Measurements from ENCODE around the gene MAN1A2. TPM values are rescaled to one million over a fixed set of nuclear protein-coding genes. Genes with fewer than 3 reads are reported as not detected.

Gene MAN1A2
- total RNA-seq, 1 experiment from 2014 or later: 38.1 TPM

- H3K4me2 ChIP-seq (ENCODE audit: low read length): no peak overlapping the region
- no peak overlapping the region for H2AFZ ChIP-seq (ENCODE audit: low read depth, low read length, poor library complexity, severe bottlenecking)
- peaks cover 6% of the 10 kb centered on the region in 2 experiments; a peak in 3 of 4 replicates for H3K4me1 ChIP-seq (ENCODE audit: control insufficient read depth in 1 of 2, insufficient read depth in 2 of 2, low read length in 2 of 2)
- POLR2A ChIA-PET: no interaction called here
- CTCF ChIA-PET: no interaction called here
- H3K9me3 ChIP-seq (ENCODE audit: control insufficient read depth in 1 of 2, insufficient read depth in 1 of 2, low read depth in 1 of 2, low read length in 2 of 2): no peaks in the 10 kb centered on the region
- ATAC-seq (no peak), DNase-seq (ENCODE audit: low read depth, low spot score) (no peak)
- BruUV-seq (replicated peaks): no TSS peak
- no peaks in the 10 kb centered on the region for H4K20me1 ChIP-seq (ENCODE audit: insufficient read depth)
- H3K4me3 ChIP-seq (replicated peaks in 1 of 2; ENCODE audit: low read depth in 1 of 2, low read length in 2 of 2): no peak overlapping the region
- H3K9ac ChIP-seq (ENCODE audit: low read length): no peak overlapping the region
- H3K27ac ChIP-seq (ENCODE audit: low read depth, low read length): no peak overlapping the region
- no peak for TF ChIP-seq SP1 (IDR thresholded peaks at IDR 0.05; ENCODE audit: low read depth)
- H3K36me3 ChIP-seq (ENCODE audit: control insufficient read depth in 1 of 2, insufficient read depth in 2 of 2, low read length in 2 of 2): no peaks in the 10 kb centered on the region
- no peaks in the 10 kb centered on the region for H3K27me3 ChIP-seq (ENCODE audit: insufficient read depth, low read length)
- H3K79me2 ChIP-seq (ENCODE audit: insufficient read depth, low read length): no peaks in the 10 kb centered on the region
- RAD21 ChIA-PET (ENCODE audit: low non-redundant PET in 1 of 2, low total read pairs in 2 of 2, uncharacterized antibody in 2 of 2, unreplicated experiment in 2 of 2): no interaction called here
- no peaks in the 10 kb centered on the region for H3K9me2 ChIP-seq (ENCODE audit: insufficient read depth)
- intact Hi-C loops (cut with micrococcal nuclease): no loop called here
Measured at GRCh38 chr1:117336088-117336817, 31.0 kb upstream of the MAN1A2 start.

GRCh38 chr1:117339866-117340700 is 27.2 kb upstream of the MAN1A2 start:
- Histone ChIP-seq H3K4me1 (ENCODE audit: control insufficient read depth in 1 of 2, insufficient read depth in 2 of 2, low read length in 2 of 2) (peaks cover 6% of the 10 kb centered on the region in 2 experiments; a peak in 3 of 4 replicates), H3K79me2 (ENCODE audit: insufficient read depth, low read length) (no peaks in the 10 kb centered on the region), H3K9me3 (ENCODE audit: control insufficient read depth in 1 of 2, insufficient read depth in 1 of 2, low read depth in 1 of 2, low read length in 2 of 2) (no peaks in the 10 kb centered on the region), H3K27me3 (ENCODE audit: insufficient read depth, low read length) (no peaks in the 10 kb centered on the region), H2AFZ (ENCODE audit: low read depth, low read length, poor library complexity, severe bottlenecking) (peak overlapping the region; percentile 72), H3K36me3 (ENCODE audit: control insufficient read depth in 1 of 2, insufficient read depth in 2 of 2, low read length in 2 of 2) (no peaks in the 10 kb centered on the region), H3K9me2 (ENCODE audit: insufficient read depth) (no peaks in the 10 kb centered on the region), H3K4me2 (ENCODE audit: low read length) (peak overlapping the region; percentile 21; the same call in 1 of the 2 replicates), H3K27ac (ENCODE audit: low read depth, low read length) (no peak overlapping the region), H3K4me3 (replicated peaks in 1 of 2; ENCODE audit: low read depth in 1 of 2, low read length in 2 of 2) (no peak overlapping the region), H3K9ac (ENCODE audit: low read length) (no peak overlapping the region), H4K20me1 (ENCODE audit: insufficient read depth) (no peaks in the 10 kb centered on the region)
- BruUV-seq (replicated peaks): no TSS peak
- POLR2A ChIA-PET: no interaction called here
- RAD21 ChIA-PET (ENCODE audit: low non-redundant PET in 1 of 2, low total read pairs in 2 of 2, uncharacterized antibody in 2 of 2, unreplicated experiment in 2 of 2): no interaction called here
- intact Hi-C loops (cut with micrococcal nuclease): no loop called here
- ATAC-seq: peak; percentile 69; the same call in 1 of the 2 replicates
- CTCF ChIA-PET: interaction anchor here (0.7 kb wide), 1 partner anchor 425 kb away, joined by 3 read pairs; no protein-coding TSS in a partner anchor
- DNase-seq (ENCODE audit: low read depth, low spot score): peak; percentile 21
- TF ChIP-seq CBX3 (IDR thresholded peaks at IDR 0.05; ENCODE audit: low read depth): peak; percentile 22; the same call in 1 of the 2 replicates
- TF ChIP-seq SP1 (IDR thresholded peaks at IDR 0.05; ENCODE audit: low read depth): no peak
- no peak for TF ChIP-seq EZH2phosphoT487 (IDR thresholded peaks at IDR 0.05; ENCODE audit: borderline replicate concordance)
- TF ChIP-seq SRF (IDR thresholded peaks at IDR 0.05; ENCODE audit: low read depth): no peak
- no peak for TF ChIP-seq JUND (IDR thresholded peaks at IDR 0.05)
- no peak for TF ChIP-seq ATF3 (IDR thresholded peaks at IDR 0.05)
- no peak for TF ChIP-seq RAD21 (IDR thresholded peaks at IDR 0.05; ENCODE audit: low read depth)
- no peak for TF ChIP-seq POLR2A (IDR thresholded peaks at IDR 0.05; ENCODE audit: borderline replicate concordance, extremely low read depth, insufficient read depth, insufficient read length)
- TF ChIP-seq REST (IDR thresholded peaks at IDR 0.05; ENCODE audit: low read depth): no peak
- peak; percentile 31 for TF ChIP-seq ELF1 (IDR thresholded peaks at IDR 0.05; ENCODE audit: borderline replicate concordance, low read depth)
- TF ChIP-seq EGR1 (IDR thresholded peaks at IDR 0.05; ENCODE audit: low read depth): no peak
- no peak for TF ChIP-seq CEBPB (IDR thresholded peaks at IDR 0.05; ENCODE audit: low read depth)
- no peak for TF ChIP-seq ZFX (IDR thresholded peaks at IDR 0.05)
- TF ChIP-seq EZH2 (IDR thresholded peaks at IDR 0.05): no peak
- no peak for TF ChIP-seq TCF7L2 (IDR thresholded peaks at IDR 0.05; ENCODE audit: borderline replicate concordance, extremely low read depth, insufficient read depth, insufficient read length)
- TF ChIP-seq FOSL1 (IDR thresholded peaks at IDR 0.05; ENCODE audit: low read depth): no peak
- TF ChIP-seq POLR2AphosphoS5 (IDR thresholded peaks at IDR 0.05; ENCODE audit: low read depth, low read length): no peak
- no peak for TF ChIP-seq SIN3A (IDR thresholded peaks at IDR 0.05; ENCODE audit: low read depth)

Data from HCT116 (cell line).